Right ventricle myocardium superior (tissue), 1 donor: Measurements from ENCODE around the gene PLOD2. TPM values are rescaled to one million over a fixed set of nuclear protein-coding genes. Genes with fewer than 3 reads are reported as not detected.
A peak's percentile ranks its signal among the peaks of the same experiment; 100 is the strongest.

Experiments
- ATAC-seq: fragments of 200-7000 bp; cut with Tn5 transposase; one replicate; pipeline ENCODE4 v1.9.1; 2020; ENCODE audit warnings: mild to moderate bottlenecking; ENCODE audit not compliant: poor library complexity
- DNase-seq: peaks from one replicate; pipeline ENCODE4 v3.0.0-alpha.2; 2020
- intact Hi-C: fragments of 100-400 bp; cut with DNase I; formaldehyde crosslinking; loops from one replicate; pipeline ENCODE4 v1.11.2; 2022
- total RNA-seq: library from RNA; stranded (reverse); fragmentation: NEBNext Ultra II Directional; extraction: Animal tissue kit (Norgen Biotek cat#: 25700); gene quantifications from one replicate; pipeline ENCODE4 v1.2.1, GENCODE V29; 2021
- donor health status: DM: no; HTN: yes; CAD: no; lungs with severe emphysema.

PLOD2 gene
- total RNA-seq, 1 donor from 2014 or later = 16.9 TPM

- DNase-seq (no peak), ATAC-seq (no peak)
- intact Hi-C loops = no loop called here
Observed at GRCh38 chr3:146080578-146080977, 80.4 kb downstream of the PLOD2 start.

- intact Hi-C loops = loop anchor here (10.0 kb wide), 1 partner anchor 87 kb away; the partner anchor contains the start of gene PLOD2
- DNase-seq = no peak
Observed at GRCh38 chr3:146078031-146078430, 83.0 kb downstream of the PLOD2 start.

GRCh38 chr3:146077181-146077580 is 83.8 kb downstream of the PLOD2 start:
- ATAC-seq = no peak
- DNase-seq = no peak
- intact Hi-C loops = loop anchor here (10.0 kb wide), 1 partner anchor 88 kb away; the partner anchor contains the start of gene PLOD2

More at GRCh38 chr3:146078031-146078430, 83.0 kb downstream of the PLOD2 start:
- no peak for ATAC-seq

GRCh38 chr3:146072824-146073223 is 88.2 kb downstream of the PLOD2 start:
- DNase-seq (no peak), ATAC-seq (peak; percentile 64)
- intact Hi-C loops = loop anchor here (10.0 kb wide), 1 partner anchor 92 kb away; the partner anchor contains the start of gene PLOD2

GRCh38 chr3:146072061-146072460 is 88.9 kb downstream of the PLOD2 start:
- ATAC-seq (peak; percentile 75), DNase-seq (no peak)
- intact Hi-C loops = loop anchor here (10.0 kb wide), 1 partner anchor 93 kb away; the partner anchor contains the start of gene PLOD2

GRCh38 chr3:146071632-146072031 is 89.4 kb downstream of the PLOD2 start:
- ATAC-seq = peak; percentile 41
- DNase-seq = no peak
- intact Hi-C loops = loop anchor here (10.0 kb wide), 1 partner anchor 93 kb away; the partner anchor contains the start of gene PLOD2

GRCh38 chr3:146067048-146067447 is 93.9 kb downstream of the PLOD2 start:
- no peak for DNase-seq
- no peak for ATAC-seq
- intact Hi-C loops = loop anchor here (5.0 to 10.0 kb wide), 3 partner anchors 120 to 508 kb away; no protein-coding TSS in a partner anchor

- ATAC-seq = no peak
- no peak for DNase-seq
- intact Hi-C loops = loop anchor here (5.0 to 10.0 kb wide), 3 partner anchors 122 to 509 kb away; no protein-coding TSS in a partner anchor
Observed at GRCh38 chr3:146065573-146066006, 95.4 kb downstream of the PLOD2 start.

- intact Hi-C loops = no loop called here
- DNase-seq (no peak), ATAC-seq (no peak)
Observed at GRCh38 chr3:146058241-146058640, 102.7 kb downstream of the PLOD2 start.

- no peak for ATAC-seq
- no peak for DNase-seq
- intact Hi-C loops = no loop called here
Observed at GRCh38 chr3:146052791-146053310, 108.1 kb downstream of the PLOD2 start.

- ATAC-seq (no peak), DNase-seq (no peak)
- intact Hi-C loops = no loop called here
Observed at GRCh38 chr3:146052056-146052790, 108.8 kb downstream of the PLOD2 start.

- intact Hi-C loops = no loop called here
- ATAC-seq (no peak), DNase-seq (no peak)
Observed at GRCh38 chr3:146050691-146051090, 110.3 kb downstream of the PLOD2 start.

GRCh38 chr3:146047485-146047884 is 113.5 kb downstream of the PLOD2 start:
- intact Hi-C loops = no loop called here
- DNase-seq (no peak), ATAC-seq (no peak)

- ATAC-seq (no peak), DNase-seq (no peak)
- intact Hi-C loops = no loop called here
Observed at GRCh38 chr3:146044046-146044445, 116.9 kb downstream of the PLOD2 start.

GRCh38 chr3:146040630-146041029 is 120.4 kb downstream of the PLOD2 start:
- no peak for DNase-seq
- no peak for ATAC-seq
- intact Hi-C loops = no loop called here

- DNase-seq (no peak), ATAC-seq (no peak)
- intact Hi-C loops = no loop called here
Observed at GRCh38 chr3:146037697-146038096, 123.3 kb downstream of the PLOD2 start.

- intact Hi-C loops = no loop called here
- ATAC-seq (no peak), DNase-seq (no peak)
Observed at GRCh38 chr3:146036281-146036680, 124.7 kb downstream of the PLOD2 start.

GRCh38 chr3:146035366-146035765 is 125.6 kb downstream of the PLOD2 start:
- ATAC-seq (no peak), DNase-seq (no peak)
- intact Hi-C loops = no loop called here

GRCh38 chr3:146033950-146034349 is 127.0 kb downstream of the PLOD2 start:
- intact Hi-C loops = no loop called here
- ATAC-seq (no peak), DNase-seq (no peak)

- intact Hi-C loops = no loop called here
- ATAC-seq = no peak
- DNase-seq = no peak
Observed at GRCh38 chr3:146026547-146026946, 134.4 kb downstream of the PLOD2 start.
